HG03095 (cell line): ENCODE measurements around the gene GPR132.
"Not testable (repeated sequence)": the region's sequence is repeated elsewhere in the genome, so short reads cannot be mapped to it uniquely, and the experiment has no call there.

ENCODE experiments used
- ATAC-seq: cut with Tn5 transposase; IDR thresholded peaks from one replicate; pipeline ENCODE4 v1.9.1; 2021; ENCODE audit warnings: moderate library complexity; ENCODE audit not compliant: unreplicated experiment

The GPR132 gene

GRCh38 chr14:105045710-105046326 lies 19.4 kb downstream of the GPR132 start:
- ATAC-seq: peak; percentile 69

GRCh38 chr14:105043641-105044040 lies 21.6 kb downstream of the GPR132 start:
- no peak for ATAC-seq

DNA sequence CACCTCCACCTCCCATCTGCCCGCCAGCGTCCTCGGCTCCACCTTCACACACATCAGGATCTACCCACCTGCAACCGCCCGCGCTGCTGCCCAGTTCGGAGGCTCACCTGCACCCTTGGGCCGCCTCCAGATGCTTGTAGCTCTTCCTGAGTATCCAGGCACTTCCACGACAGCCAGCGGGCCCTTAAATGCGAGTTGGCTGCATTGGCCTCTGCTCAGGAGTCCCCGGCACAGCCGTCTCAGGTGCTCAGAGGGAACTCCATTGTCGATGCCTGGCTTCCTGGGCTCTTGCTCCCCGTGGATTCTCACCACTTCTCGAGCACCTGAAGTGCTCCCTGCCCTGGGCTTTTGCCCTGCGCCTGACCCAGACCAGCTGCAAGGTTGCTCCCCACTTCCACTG lies 22.4 kb downstream of the GPR132 start:
- ATAC-seq: no peak

DNA sequence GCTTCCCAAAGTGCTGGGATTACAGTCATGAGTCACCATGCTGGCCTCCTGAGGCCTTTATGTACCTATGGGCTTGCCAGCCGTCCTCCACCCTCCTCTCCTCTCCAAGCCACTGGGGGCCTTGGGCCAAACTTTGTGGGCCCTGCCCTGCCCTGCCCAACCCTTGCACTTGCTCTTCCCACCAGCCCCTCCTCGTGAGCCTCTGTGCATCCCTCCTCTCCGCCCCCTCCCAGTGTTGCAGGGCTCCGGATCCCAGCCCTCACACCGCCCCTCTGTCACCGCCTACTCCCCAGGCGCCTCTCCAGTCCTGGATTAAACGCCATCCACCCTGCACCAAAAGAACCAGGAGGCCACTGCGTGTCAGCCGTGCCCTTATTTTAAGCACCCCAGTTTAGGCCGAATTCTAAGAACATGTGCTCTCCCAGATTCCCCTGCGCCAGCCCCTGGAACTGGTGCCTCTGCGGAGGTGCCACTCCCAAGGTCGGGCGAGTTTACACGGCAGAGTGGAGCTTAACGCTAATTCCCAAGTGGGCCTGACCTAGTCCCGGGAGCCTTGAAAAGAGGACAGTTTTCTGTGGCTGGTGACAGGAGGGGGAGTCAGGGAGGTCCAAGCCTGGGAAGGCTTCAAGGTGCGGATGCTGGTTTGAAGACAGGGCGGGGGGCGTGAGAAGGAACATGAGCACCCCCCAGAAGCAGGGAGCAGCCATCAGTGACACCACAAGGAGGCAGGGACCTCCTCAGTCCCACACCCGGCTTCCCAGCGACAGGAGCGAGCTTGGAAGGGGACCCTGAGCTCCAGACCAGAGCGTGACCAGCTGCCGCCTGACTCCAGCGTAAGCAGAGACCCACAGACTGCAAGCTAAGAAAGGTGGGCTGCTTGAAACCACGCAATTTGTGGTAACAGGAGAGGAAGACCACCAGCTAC lies 23.1 kb downstream of the GPR132 start:
- ATAC-seq: no peak

DNA sequence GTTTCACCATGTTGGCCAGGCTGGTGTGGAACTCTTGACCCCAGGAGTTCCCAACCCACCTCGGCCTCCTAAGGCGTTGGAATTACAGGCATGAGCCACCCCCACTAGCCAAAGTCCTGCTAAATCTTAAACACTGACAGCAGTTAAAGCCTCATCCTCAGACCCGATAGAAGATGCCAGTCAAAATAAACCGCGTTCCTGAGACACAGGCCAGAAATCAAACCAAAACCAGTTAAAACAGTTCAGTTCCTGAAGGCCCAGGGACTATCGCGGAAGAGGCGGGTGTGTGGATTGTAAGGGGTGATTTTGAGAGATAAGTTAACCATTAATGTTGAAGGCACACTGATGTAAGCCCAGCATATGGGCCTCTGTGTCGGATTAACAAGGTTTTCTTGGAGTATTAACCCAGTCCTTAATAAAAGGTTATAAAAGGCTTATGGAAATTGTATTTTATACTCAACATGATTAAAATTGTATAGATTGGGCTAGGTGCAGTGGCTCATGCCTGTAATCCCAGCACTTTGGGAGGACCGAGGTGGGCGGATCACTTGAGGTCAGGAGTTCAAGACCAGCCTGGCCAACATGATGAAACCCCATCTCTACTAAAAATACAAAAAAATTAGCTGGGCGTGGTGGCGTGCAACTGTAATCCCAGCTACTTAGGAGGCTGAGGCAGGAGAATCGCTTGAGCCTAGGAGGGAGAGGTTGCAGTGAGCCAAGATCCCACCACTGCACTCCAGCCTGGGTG lies 25.6 kb downstream of the GPR132 start:
- ATAC-seq: no peak

DNA sequence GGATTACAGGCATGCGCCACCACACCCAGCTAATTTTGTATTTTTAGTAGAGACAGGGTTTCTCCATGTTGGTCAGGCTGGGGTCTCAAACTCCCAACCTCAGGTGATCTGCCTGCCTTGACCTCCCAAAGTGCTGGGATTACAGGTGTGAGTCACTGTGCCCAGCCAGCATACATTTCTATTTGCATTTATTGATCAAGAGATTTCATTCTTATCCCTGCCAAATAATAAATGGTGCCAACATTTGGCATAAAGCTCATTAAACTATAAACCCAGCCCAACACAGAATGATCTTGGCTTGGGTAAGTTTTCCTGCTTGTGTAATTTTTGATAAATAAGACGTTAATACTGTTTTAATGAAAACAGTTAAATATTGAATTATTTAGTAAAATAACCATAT lies 29.6 kb downstream of the GPR132 start:
- not testable (repeated sequence) for ATAC-seq

- ATAC-seq: no peak
These were observed 30.8 kb downstream of the GPR132 start for GRCh38 chr14:105034315-105035039.

GRCh38 chr14:105033412-105033900 lies 31.8 kb downstream of the GPR132 start:
- ATAC-seq: not testable (repeated sequence)

DNA sequence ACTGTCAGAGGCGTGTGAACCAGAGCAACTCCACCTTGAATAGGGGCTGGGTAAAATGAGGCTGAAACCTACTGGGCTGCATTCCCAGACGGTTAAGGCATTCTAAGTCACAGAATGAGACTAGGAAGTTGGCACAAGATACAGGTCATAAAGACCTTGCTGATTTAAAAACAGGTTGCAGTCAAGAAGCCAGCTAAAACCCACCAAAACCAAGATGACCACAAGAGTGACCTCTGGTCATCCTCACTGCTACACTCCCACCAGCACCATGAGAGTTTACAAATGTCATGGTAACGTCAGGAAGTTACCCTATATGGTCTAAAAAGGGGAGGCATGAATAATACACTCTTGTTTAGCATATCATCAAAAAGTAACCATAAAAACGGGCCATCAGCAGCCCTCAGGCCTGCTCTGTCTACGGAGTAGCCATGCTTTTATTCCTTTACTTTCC lies 32.8 kb downstream of the GPR132 start:
- ATAC-seq: not testable (repeated sequence)

DNA sequence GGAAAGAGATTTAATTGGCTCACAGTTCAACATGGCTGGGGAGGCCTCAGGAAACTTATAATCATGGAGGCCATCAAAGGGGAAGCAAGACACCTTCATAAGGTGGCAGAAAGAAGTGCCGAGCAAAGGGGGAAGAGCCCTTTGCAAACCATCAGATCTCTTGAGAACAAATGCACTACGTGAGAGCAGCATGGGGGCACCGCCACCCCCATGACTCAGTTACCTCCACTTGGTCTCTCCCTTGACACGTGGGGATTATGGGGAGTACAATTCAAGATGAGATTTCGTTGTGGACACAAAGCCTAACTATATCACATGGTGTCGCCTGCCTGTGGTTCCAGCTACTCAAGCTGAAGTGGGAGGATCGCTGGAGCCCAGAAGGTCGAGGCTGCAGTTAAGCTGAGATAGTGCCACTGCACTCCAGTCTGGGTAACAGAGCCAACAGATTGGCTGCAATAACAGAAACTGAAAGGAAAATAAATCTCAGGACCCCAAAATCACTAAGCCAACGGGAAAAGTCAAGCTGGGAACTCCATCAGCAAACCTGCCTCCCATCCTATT lies 34.3 kb downstream of the GPR132 start:
- ATAC-seq: no peak

- ATAC-seq: no peak
These were observed 35.0 kb downstream of the GPR132 start for GRCh38 chr14:105030194-105030593.

DNA sequence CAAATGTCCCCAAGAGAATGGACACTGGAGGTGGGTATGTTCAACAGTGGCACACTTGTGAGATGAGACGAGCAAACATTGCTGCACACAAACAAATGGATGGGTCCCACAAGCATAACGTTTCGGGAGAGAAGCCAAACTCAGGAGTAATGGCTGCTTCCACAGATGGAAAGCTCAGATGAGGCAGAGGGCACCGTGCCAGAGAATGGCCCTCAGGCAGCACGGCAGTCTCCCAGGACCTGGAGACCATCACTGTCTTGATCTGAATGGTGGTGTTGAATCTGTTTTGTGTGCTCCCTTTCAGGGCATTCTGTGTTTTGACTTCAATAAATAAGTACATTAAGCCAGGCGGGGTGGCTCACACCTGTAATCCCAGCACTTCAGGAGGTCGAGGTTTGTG lies 35.8 kb downstream of the GPR132 start:
- ATAC-seq: no peak

DNA sequence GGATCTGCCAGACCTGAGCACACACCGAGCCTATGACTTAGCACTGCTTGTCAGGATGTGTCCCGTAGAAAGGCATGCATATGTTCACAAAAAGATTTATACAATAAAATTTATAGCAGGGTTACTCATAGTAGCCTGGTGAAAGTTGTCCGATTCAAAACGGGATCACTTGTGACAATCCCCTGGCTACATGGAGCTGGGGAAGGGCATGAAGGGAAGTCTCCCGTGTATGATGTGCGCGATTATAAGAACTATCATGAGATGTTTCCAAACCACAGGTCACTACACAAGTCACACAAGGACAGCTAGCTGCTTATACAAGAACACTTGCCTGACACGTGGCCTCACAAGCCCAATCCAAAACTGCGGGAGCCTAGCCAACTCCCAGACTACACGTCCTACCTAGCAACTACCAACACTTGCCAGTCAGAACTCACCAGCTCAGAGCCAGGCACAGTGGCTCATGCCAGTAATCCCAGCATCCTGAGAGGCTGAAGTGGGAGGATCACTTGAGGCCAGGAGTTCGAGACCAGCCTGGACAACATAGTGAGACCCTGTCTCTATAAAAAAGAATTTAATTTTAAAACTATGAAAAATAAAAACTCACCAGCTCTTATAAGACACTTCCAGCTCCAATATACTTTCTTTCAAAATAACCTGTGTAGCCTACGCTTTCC lies 36.8 kb downstream of the GPR132 start:
- no peak for ATAC-seq

GRCh38 chr14:105027718-105028117 lies 37.5 kb downstream of the GPR132 start:
- ATAC-seq: not testable (repeated sequence)

DNA sequence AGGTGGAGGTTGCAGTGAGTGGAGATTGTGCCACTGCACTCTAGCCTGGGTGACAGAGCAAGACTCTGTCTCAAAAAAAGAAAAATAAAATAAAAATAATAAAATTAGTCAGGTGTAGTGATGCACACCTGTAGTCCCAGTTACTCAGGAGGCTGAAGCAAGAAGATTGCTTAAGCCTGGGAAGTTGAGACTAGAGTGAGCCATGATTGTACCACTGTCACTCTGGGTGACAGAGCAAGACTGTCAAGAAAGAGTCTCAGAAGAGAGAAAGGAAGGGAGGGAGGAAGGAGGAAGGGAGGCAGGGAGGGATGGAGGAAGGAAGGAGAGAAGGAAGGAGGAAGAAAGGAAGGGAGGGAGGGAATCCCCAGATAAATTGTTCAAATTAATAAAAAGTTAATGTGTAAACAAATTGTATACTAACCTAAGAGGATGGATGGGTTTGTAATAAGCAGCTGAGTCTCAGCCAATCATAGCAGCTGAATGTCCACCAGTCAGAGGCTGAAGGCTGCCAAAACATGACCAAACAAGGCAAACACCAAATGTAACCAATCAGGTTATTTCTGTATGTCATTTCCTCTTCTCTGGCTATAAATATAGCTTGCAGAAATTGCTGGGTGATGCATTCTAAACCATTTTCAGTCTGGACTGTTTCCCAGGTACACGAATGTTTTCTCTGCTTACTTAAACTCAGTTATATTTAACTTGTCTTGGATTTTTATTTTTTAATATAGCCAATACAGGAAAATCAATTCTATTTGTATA lies 38.2 kb downstream of the GPR132 start:
- no peak for ATAC-seq

DNA sequence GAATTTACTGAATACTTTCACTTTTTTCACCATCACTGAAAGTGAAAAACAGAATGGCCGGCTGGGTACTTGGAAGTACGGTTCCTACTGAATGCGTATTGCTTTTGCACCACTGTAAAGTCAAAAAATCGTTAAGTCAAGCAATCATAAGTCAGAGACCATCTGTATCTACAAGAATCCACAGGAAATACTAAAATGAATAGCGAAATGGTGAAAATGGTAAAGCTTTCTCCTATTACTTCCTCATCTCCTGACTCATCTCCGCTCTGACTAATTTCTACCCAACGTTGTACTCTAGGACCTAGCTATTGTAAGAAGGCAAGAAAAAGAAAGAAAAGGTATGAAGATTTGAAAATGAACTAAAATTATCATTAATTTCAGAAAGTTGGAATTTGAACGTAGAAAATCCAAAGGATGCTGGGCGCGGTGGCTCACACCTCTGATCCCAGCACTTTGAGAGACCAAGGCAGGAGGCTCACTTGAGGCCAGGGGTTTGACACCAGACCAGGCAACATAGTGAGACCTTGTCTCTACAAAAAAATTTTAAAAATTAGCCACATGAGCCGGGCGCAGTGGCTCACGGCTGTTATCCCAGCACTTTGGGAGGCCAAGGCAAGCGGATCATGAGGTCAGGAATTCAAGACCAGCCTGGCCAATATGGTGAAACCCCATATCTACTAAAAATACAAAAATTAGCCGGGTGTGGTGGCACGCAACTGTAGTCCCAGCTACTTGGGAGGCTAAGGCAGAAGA lies 39.0 kb downstream of the GPR132 start:
- no peak for ATAC-seq

- no peak for ATAC-seq
These were observed 39.8 kb downstream of the GPR132 start for GRCh38 chr14:105025429-105025828.

- ATAC-seq: no peak
These were observed 41.3 kb downstream of the GPR132 start for GRCh38 chr14:105023791-105024480.
